ENCODE results near the gene SLC7A4.
"Not testable (repeated sequence)": the region's sequence is repeated elsewhere in the genome, so short reads cannot be mapped to it uniquely, and the experiment has no call there.

DNA sequence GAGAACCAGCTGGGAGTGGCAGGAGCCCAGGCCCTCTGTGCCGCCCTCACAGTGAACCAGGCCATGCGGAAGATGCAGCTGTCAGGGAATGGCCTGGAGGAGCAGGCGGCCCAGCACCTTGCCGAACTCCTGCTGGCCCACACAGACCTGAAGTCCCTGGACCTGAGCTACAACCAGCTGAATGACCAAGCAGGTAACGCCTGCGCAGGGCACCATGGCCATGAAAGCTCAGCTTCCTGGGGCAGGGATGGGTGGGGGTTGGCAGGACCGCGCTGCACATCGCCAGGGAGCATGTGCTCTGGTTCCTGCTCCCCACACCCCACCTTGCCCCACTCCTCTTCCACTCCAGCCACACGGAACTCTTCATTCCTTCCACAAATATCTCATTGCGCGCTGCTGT, 16.6 kb upstream of the SLC7A4 start:
- TF ChIP-seq CTCF (IDR thresholded peaks at IDR 0.05; ENCODE audit: low read depth, low read length); EZH2phosphoT487 (IDR thresholded peaks at IDR 0.05; ENCODE audit: low read depth): not testable (repeated sequence)
